GM23248 (cell line): ENCODE results near the gene DZIP1L. TPM values are rescaled to one million over a fixed set of nuclear protein-coding genes. Genes with fewer than 3 reads are reported as not detected.
"Not testable (repeated sequence)": the region's sequence is repeated elsewhere in the genome, so short reads cannot be mapped to it uniquely, and the experiment has no call there.

Experiments
- DNase-seq: peaks from one replicate; pipeline ENCODE4 v3.0.0-alpha.2; 2015
- H2AFZ ChIP-seq: fragments of 200-600 bp; sonication (generic); 2 replicates; pipeline ENCODE4 v1.6.1; 2016; ENCODE audit warnings: antibody characterized with exemption
- H3F3A ChIP-seq: fragments of 200-600 bp; sonication (generic); 2 replicates; pipeline ENCODE4 v1.6.1; 2016; ENCODE audit warnings: mild to moderate bottlenecking, antibody characterized with exemption, mixed run types; ENCODE audit not compliant: insufficient read depth
- H3K27ac ChIP-seq: fragments of 200-600 bp; sonication (generic); 2 replicates; pipeline ENCODE4 v1.5.1; 2016; ENCODE audit warnings: mild to moderate bottlenecking
- H3K27me3 ChIP-seq: fragments of 200-600 bp; sonication (generic); replicated peaks from 2 replicates; pipeline ENCODE4 v1.6.1; 2016; ENCODE audit warnings: mild to moderate bottlenecking; ENCODE audit not compliant: insufficient read depth
- H3K36me3 ChIP-seq: fragments of 200-600 bp; sonication (generic); 2 replicates; pipeline ENCODE4 v1.6.1; 2016; ENCODE audit warnings: low read depth, mild to moderate bottlenecking
- H3K4me1 ChIP-seq: fragments of 200-600 bp; sonication (generic); 2 replicates; pipeline ENCODE4 v1.6.1; 2016; ENCODE audit warnings: mild to moderate bottlenecking; ENCODE audit not compliant: insufficient read depth
- H3K4me2 ChIP-seq: fragments of 200-600 bp; sonication (generic); one replicate; pipeline ENCODE4 v1.6.1; 2016; ENCODE audit warnings: mild to moderate bottlenecking; ENCODE audit not compliant: unreplicated experiment
- H3K4me3 ChIP-seq: fragments of 200-600 bp; sonication (generic); 2 replicates; pipeline ENCODE4 v1.5.1; 2016; ENCODE audit warnings: mild to moderate bottlenecking
- H3K79me2 ChIP-seq: fragments of 200-600 bp; sonication (generic); 2 replicates; pipeline ENCODE4 v1.6.1; 2016; ENCODE audit warnings: mild to moderate bottlenecking; ENCODE audit not compliant: insufficient read depth
- H3K9ac ChIP-seq: fragments of 200-600 bp; sonication (generic); 2 replicates; pipeline ENCODE4 v1.6.1; 2016; ENCODE audit warnings: mild to moderate bottlenecking
- H3K9me2 ChIP-seq: fragments of 200-600 bp; sonication (generic); 2 replicates; pipeline ENCODE4 v1.6.1; 2016; ENCODE audit warnings: mixed run types, mild to moderate bottlenecking, moderate library complexity; ENCODE audit not compliant: insufficient read depth
- H3K9me3 ChIP-seq: fragments of 200-600 bp; sonication (generic); one replicate; pipeline ENCODE4 v1.6.1; 2017; ENCODE audit warnings: low read depth
- H4K20me1 ChIP-seq: fragments of 200-600 bp; sonication (generic); 2 replicates; pipeline ENCODE4 v1.6.0; 2016; ENCODE audit not compliant: insufficient read depth
- EZH2 ChIP-seq: fragments of 200-600 bp; sonication (generic); IDR thresholded peaks from 2 replicates; pipeline ENCODE4 v1.6.1; 2018; ENCODE audit warnings: antibody characterized with exemption, mild to moderate bottlenecking; ENCODE audit not compliant: insufficient read depth, poor library complexity, severe bottlenecking
- EZH2phosphoT487 ChIP-seq: fragments of 200-600 bp; sonication (generic); IDR thresholded peaks from 2 replicates; pipeline ENCODE4 v1.6.1; 2018; ENCODE audit warnings: antibody characterized with exemption, moderate library complexity, mild to moderate bottlenecking, low read depth; ENCODE audit not compliant: insufficient read depth
- WGBS, 2 experiments: methylation state at CpG; one replicate each; pipeline ENCODE4 v1.1.6; 2015 to 2017; ENCODE audit warnings: low lambda C conversion rate in 2 of 2, low coverage in 1 of 2; ENCODE audit errors: missing lambda C conversion rate in 2 of 2; 5-methylcytosine and 5-hydroxymethylcytosine counted together
- in situ Hi-C: fragments of 300-500 bp; cut with MboI; formaldehyde crosslinking; loops from 2 replicates; pipeline ENCODE4 v1.15.0; 2020
- polyA plus RNA-seq: library from polyadenylated mRNA; unstranded; fragments of >200 nt; fragmentation: Nextera tagmentation; extraction: Ambion mirVana; gene quantifications from 2 replicates; pipeline ENCODE4 v1.2.1, GENCODE V29; 2016
- total RNA-seq: library from RNA; depleted of rRNA; stranded (reverse); fragments of >200 nt; shearing (Covaris generic); gene quantifications from 2 replicates; pipeline ENCODE4 v1.2.3, GENCODE V29; 2014

DZIP1L gene
- total and polyA plus RNA-seq, 2 experiments from 2014 or later, result 11.1 to 19.8 TPM

GRCh38 chr3:138148503-138148902 lies 33.1 kb upstream of the DZIP1L start:
- Histone ChIP-seq H3K27me3 (no peaks in the 10 kb centered on the region), H3K27ac (no peak overlapping the region), H3K4me3 (no peak overlapping the region), H2AFZ (no peak overlapping the region), H3K9me2 (no peaks in the 10 kb centered on the region), H3F3A (no peaks in the 10 kb centered on the region), H3K9me3 (no peaks in the 10 kb centered on the region), H3K4me1 (no peaks in the 10 kb centered on the region), H3K36me3 (no peaks in the 10 kb centered on the region), H3K9ac (no peak overlapping the region), H3K79me2 (no peaks in the 10 kb centered on the region), H3K4me2 (no peak overlapping the region), H4K20me1 (no peaks in the 10 kb centered on the region)
- DNase-seq, result peak; percentile 10
- 77 to 78% methylated on average over 4 of the region's 4 CpGs for WGBS, 2 experiments
- no peak for TF ChIP-seq EZH2
- no peak for TF ChIP-seq EZH2phosphoT487
- in situ Hi-C loops, result no loop called here

- H3K9me2 ChIP-seq, H3K27me3 ChIP-seq, H2AFZ ChIP-seq, in situ Hi-C loops, H3K4me2 ChIP-seq, H3K4me3 ChIP-seq, H3K4me1 ChIP-seq, H3K9me3 ChIP-seq, H3K9ac ChIP-seq, H3K36me3 ChIP-seq, H3K27ac ChIP-seq, H3F3A ChIP-seq, H4K20me1 ChIP-seq, DNase-seq, H3K79me2 ChIP-seq: not testable (repeated sequence)
- WGBS, 2 experiments, result 84 to 85% methylated on average over 3 of the region's 3 CpGs
Measured at GRCh38 chr3:138142181-138142580, 26.8 kb upstream of the DZIP1L start.

DNA sequence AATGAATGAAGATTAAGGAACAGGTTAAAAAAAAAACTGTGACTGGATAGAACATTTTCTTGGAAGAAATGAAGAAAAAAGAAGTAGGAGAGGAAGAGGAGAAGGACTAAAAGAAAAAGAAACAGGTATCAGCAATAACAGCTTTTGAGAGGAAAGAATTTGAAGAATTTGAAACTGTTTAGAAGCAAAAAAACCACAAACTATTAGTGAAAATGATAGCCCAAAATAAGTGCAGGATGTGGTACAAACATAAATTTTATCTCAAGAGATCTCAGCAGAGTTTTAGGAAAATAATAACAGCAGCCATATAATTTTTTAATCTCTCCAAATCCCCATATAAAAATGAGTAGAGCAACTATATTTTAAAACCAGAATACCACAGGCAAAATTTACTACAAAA lies 25.5 kb upstream of the DZIP1L start:
- Histone ChIP-seq H4K20me1 (no peaks in the 10 kb centered on the region), H3K4me1 (no peaks in the 10 kb centered on the region), H3K9me3 (no peaks in the 10 kb centered on the region), H3K36me3 (no peaks in the 10 kb centered on the region), H3K27ac (no peak overlapping the region), H3K4me2 (no peak overlapping the region), H3K27me3 (no peaks in the 10 kb centered on the region), H3K4me3 (no peak overlapping the region), H3F3A (no peaks in the 10 kb centered on the region), H3K9me2 (no peaks in the 10 kb centered on the region), H2AFZ (peak overlapping the region; percentile 25), H3K9ac (no peak overlapping the region), H3K79me2 (no peaks in the 10 kb centered on the region)
- TF ChIP-seq EZH2 (no peak), EZH2phosphoT487 (no peak)
- DNase-seq, result no peak
- in situ Hi-C loops, result no loop called here

DNA sequence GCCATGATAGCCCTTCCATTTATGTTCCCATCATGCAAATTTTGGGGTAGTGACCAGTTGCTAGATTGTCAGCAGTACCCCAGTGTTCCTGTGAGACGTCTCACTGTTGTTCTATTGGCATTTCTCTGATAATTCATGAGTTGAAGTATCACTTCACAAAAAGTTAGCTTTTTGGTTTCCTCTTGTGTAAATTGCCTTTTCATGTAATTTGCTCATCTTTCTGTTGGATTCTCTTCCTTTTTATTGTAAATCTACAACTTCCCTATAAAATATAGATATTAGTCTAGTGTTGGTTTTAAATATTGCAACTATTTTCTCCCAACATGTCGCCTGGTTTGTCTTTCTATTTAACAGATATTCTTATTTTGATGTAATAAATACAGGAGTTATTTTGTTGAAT lies 24.3 kb upstream of the DZIP1L start:
- no peaks in the 10 kb centered on the region for H3K27me3 ChIP-seq
- H3K4me1 ChIP-seq, result no peaks in the 10 kb centered on the region
- H3K27ac ChIP-seq, result no peak overlapping the region
- no peak overlapping the region for H3K9ac ChIP-seq
- no peaks in the 10 kb centered on the region for H3K36me3 ChIP-seq
- no peak overlapping the region for H3K4me3 ChIP-seq
- H3F3A ChIP-seq, result no peaks in the 10 kb centered on the region
- in situ Hi-C loops, result no loop called here
- no peak overlapping the region for H2AFZ ChIP-seq
- no peaks in the 10 kb centered on the region for H3K79me2 ChIP-seq
- no peaks in the 10 kb centered on the region for H3K9me2 ChIP-seq
- H3K4me2 ChIP-seq, result no peak overlapping the region
- H4K20me1 ChIP-seq, result no peaks in the 10 kb centered on the region
- no peaks in the 10 kb centered on the region for H3K9me3 ChIP-seq
- TF ChIP-seq EZH2phosphoT487 (no peak), EZH2 (no peak)
- WGBS, 2 experiments, result 32 to 39% methylated on average over 2 of the region's 2 CpGs
- DNase-seq, result no peak

DNA sequence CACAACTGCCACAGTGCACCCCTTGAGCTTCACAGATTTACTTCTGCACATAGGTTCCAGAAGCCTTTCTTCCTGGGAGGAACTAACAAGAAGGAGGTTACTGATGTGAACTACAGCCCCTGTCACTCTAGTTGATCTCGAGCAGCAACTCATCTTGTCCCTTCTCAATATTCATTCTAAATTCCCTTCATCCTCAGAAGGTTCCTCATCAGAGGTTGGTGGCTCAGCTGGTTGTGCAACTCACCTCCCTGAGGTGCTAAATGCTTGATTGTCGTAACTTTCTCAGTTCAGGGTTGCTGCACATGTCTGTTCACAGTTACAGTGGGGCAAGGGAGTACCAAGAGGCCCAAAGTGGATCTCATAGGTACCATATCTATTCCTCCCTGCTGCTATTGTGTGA lies 22.5 kb upstream of the DZIP1L start:
- no peak overlapping the region for H3K9ac ChIP-seq
- DNase-seq, result no peak
- no peaks in the 10 kb centered on the region for H3K27me3 ChIP-seq
- whole genome bisulfite sequencing, 2 experiments, result 69 to 80% methylated on average over 2 of the region's 2 CpGs
- H3K27ac ChIP-seq, result no peak overlapping the region
- no peaks in the 10 kb centered on the region for H3K79me2 ChIP-seq
- in situ Hi-C loops, result no loop called here
- TF ChIP-seq EZH2, result no peak
- TF ChIP-seq EZH2phosphoT487, result no peak
- H3K4me3 ChIP-seq, result no peak overlapping the region
- no peaks in the 10 kb centered on the region for H3K4me1 ChIP-seq
- H4K20me1 ChIP-seq, result no peaks in the 10 kb centered on the region
- H2AFZ ChIP-seq, result no peak overlapping the region
- no peak overlapping the region for H3K4me2 ChIP-seq
- H3K9me3 ChIP-seq, result no peaks in the 10 kb centered on the region
- H3K36me3 ChIP-seq, result no peaks in the 10 kb centered on the region
- no peaks in the 10 kb centered on the region for H3K9me2 ChIP-seq
- H3F3A ChIP-seq, result no peaks in the 10 kb centered on the region
